K562 (cell line): ENCODE results near the gene UFSP2. TPM values are rescaled to one million over a fixed set of nuclear protein-coding genes. Genes with fewer than 3 reads are reported as not detected.
A peak's percentile ranks its signal among the peaks of the same experiment; 100 is the strongest.

ENCODE experiments used
- ATF7 ChIP-seq: fragments of 450-650 bp; IDR thresholded peaks from 2 replicates; pipeline ENCODE4 v1.7.1; 2014; ENCODE audit warnings: mild to moderate bottlenecking, moderate library complexity
- BACH1 ChIP-seq: fragments of 200-800 bp; sonication (Bioruptor generic); IDR thresholded peaks from 2 replicates; pipeline ENCODE4 v1.6.1; 2016; ENCODE audit warnings: missing genetic modification characterization, missing compliant biosample characterization
- BHLHE40 ChIP-seq: IDR thresholded peaks from 2 replicates; pipeline ENCODE4 v1.6.1; 2011; ENCODE audit warnings: low read length, improper control_type of control experiment
- DNMT1 ChIP-seq: fragments of 450-650 bp; IDR thresholded peaks from 2 replicates; pipeline ENCODE4 v1.6.1; 2016; ENCODE audit warnings: antibody characterized with exemption, mild to moderate bottlenecking
- LCOR ChIP-seq: sonication (generic); formaldehyde crosslinking; IDR thresholded peaks from 2 replicates; pipeline ENCODE4 v1.8.0; 2022; ENCODE audit warnings: mild to moderate bottlenecking, missing genetic modification reagents
- PHB2 ChIP-seq: fragments of 450-650 bp; IDR thresholded peaks from 2 replicates; pipeline ENCODE4 v1.6.1; 2017; ENCODE audit warnings: low read depth
- SMAD1 ChIP-seq: fragments of 150-350 bp; IDR thresholded peaks from 2 replicates; pipeline ENCODE4 v1.6.1; 2014; ENCODE audit warnings: low read length, low read depth; ENCODE audit not compliant: partially characterized antibody
- TRIM28 ChIP-seq: fragments of 450-650 bp; IDR thresholded peaks from 2 replicates; pipeline ENCODE4 v1.6.1; 2017
- XRCC3 ChIP-seq: fragments of 450-650 bp; IDR thresholded peaks from 2 replicates; pipeline ENCODE4 v1.6.1; 2017; ENCODE audit warnings: mild to moderate bottlenecking, moderate library complexity
- ZNF133 ChIP-seq: fragments of 250-450 bp; sonication (Bioruptor Pico); IDR thresholded peaks from 2 replicates; pipeline ENCODE4 v1.4.0; 2020; ENCODE audit warnings: mild to moderate bottlenecking
- ZNF586 ChIP-seq: fragments of 450-650 bp; formaldehyde crosslinking; conservative IDR thresholded peaks from 2 replicates; pipeline ENCODE4 v1.4.0; 2020; ENCODE audit warnings: mild to moderate bottlenecking, moderate library complexity
- ZNF589 ChIP-seq: fragments of 200-800 bp; sonication (Bioruptor generic); IDR thresholded peaks from 2 replicates; pipeline ENCODE4 v1.6.1; 2016; ENCODE audit warnings: low read depth, missing genetic modification characterization, missing compliant biosample characterization
- polyA plus RNA-seq, 8 experiments: library from polyadenylated mRNA; depleted of rRNA in 4 of 8; stranded (reverse) in 5 of 8; unstranded in 3 of 8; fragments of >200 nt; fragmentation: Nextera tagmentation in 2 of 8; fragmentation: Illumina TruSeq in 1 of 8; extraction: Ambion mirVana in 2 of 8; extraction: Trizol in 1 of 8; gene quantifications; 2 replicates each; pipeline versions ENCODE4 v1.2.1 to v1.2.3, GENCODE V29; 2011 to 2014; ENCODE audit warnings: inconsistent platforms in 1 of 8, missing spikeins in 1 of 8
- total RNA-seq, 7 experiments: library from RNA; depleted of rRNA in 6 of 7; stranded (reverse); fragments of >200 nt in 6 of 7; fragmentation: Illumina TruSeq in 2 of 7; extraction: Trizol in 2 of 7; gene quantifications; 2 replicates each; pipeline versions ENCODE4 v1.2.1 to v1.2.3, GENCODE V29; 2011 to 2021; ENCODE audit warnings: low replicate concordance in 1 of 7
- TF ChIP-seq, protein P1 (sequence below), 2 experiments: fragments of 450-650 bp; formaldehyde crosslinking in 1 of 2; IDR thresholded peaks; 2 replicates each; pipeline versions ENCODE4 v1.4.0 to v1.6.1; 2014 to 2020; ENCODE audit warnings: mild to moderate bottlenecking in 2 of 2, borderline replicate concordance in 1 of 2, low read depth in 1 of 2
- TF ChIP-seq, protein P2 (sequence below), 2 experiments: fragments of 150-350 bp in 1 of 2; IDR thresholded peaks; 2 replicates each; pipeline ENCODE4 v1.6.1; 2012 to 2016; ENCODE audit warnings: low read depth in 2 of 2, low read length in 2 of 2, mild to moderate bottlenecking in 1 of 2, moderate library complexity in 1 of 2
- TF ChIP-seq, protein P3 (sequence below): fragments of 450-650 bp; IDR thresholded peaks from 2 replicates; pipeline ENCODE4 v1.6.1; 2016; ENCODE audit warnings: borderline replicate concordance

UFSP2 gene
- total and polyA plus RNA-seq, 9 of the 15 experiments (the other 6 are each of a cell fraction or from before 2014, with no cell fraction given): 20.1 to 55.8 (median 26.6) TPM

DNA sequence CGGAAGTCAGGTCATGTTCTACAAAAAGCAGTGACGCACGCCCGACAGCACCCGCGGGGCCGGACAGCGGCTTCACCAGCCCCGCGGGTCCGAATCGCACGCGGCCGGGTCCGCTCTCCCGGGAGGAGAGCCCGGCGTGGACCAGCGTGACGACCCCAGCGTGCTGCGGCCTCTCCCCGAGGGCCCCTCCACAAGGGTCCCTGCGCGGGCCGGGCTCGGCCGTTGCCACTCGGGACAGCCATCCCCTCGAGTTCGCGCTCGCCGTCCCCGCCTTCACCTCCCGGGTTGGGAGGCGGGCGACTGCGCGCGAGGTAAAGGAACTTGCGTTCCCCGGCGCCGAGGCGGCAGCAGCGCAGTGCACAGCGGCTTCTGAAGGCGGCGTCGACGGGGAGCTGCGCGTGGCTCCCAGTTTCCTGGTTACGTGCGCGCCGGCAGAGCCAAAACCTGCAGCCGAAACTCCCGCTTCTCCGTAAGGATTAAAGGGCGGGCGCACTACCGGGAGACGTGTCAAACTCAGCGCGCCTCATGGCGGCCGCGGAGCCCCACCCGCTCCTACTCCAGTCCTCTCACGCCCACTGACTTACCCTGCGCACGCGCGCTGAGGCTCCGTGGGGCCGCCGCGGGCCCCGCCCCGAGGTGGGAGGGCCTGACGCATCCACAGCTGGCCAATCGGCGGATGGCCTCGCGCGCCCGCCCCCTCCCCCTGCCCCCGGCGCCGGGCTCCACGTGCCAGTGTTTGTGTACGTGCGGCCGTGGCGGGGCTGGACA is 29.6 kb downstream of the UFSP2 start (continued):
- TF ChIP-seq, protein P1, sequence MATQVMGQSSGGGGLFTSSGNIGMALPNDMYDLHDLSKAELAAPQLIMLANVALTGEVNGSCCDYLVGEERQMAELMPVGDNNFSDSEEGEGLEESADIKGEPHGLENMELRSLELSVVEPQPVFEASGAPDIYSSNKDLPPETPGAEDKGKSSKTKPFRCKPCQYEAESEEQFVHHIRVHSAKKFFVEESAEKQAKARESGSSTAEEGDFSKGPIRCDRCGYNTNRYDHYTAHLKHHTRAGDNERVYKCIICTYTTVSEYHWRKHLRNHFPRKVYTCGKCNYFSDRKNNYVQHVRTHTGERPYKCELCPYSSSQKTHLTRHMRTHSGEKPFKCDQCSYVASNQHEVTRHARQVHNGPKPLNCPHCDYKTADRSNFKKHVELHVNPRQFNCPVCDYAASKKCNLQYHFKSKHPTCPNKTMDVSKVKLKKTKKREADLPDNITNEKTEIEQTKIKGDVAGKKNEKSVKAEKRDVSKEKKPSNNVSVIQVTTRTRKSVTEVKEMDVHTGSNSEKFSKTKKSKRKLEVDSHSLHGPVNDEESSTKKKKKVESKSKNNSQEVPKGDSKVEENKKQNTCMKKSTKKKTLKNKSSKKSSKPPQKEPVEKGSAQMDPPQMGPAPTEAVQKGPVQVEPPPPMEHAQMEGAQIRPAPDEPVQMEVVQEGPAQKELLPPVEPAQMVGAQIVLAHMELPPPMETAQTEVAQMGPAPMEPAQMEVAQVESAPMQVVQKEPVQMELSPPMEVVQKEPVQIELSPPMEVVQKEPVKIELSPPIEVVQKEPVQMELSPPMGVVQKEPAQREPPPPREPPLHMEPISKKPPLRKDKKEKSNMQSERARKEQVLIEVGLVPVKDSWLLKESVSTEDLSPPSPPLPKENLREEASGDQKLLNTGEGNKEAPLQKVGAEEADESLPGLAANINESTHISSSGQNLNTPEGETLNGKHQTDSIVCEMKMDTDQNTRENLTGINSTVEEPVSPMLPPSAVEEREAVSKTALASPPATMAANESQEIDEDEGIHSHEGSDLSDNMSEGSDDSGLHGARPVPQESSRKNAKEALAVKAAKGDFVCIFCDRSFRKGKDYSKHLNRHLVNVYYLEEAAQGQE (IDR thresholded peaks at IDR 0.05; ENCODE audit: borderline replicate concordance): peak; percentile 98
- TF ChIP-seq, protein P1 (CRISPR knock-in tag; IDR thresholded peaks at IDR 0.05; ENCODE audit: low read depth): peak; percentile 95
- no peak for TF ChIP-seq ZNF586 (CRISPR knock-in tag)
- no peak for TF ChIP-seq PHB2
- peak; percentile 86 for TF ChIP-seq ZNF589 (CRISPR knock-in tag)
- no peak for TF ChIP-seq XRCC3
- no peak for TF ChIP-seq ZNF133 (CRISPR knock-in tag)
- TF ChIP-seq DNMT1: no peak
- peak; percentile 96 for TF ChIP-seq ATF7
- peak; percentile 93 for TF ChIP-seq BHLHE40
- TF ChIP-seq TRIM28: no peak; the same call in 1 of the 2 replicates
- TF ChIP-seq LCOR (CRISPR knock-in tag): peak; percentile 58
- TF ChIP-seq BACH1 (tag): no peak
- TF ChIP-seq SMAD1: no peak
- TF ChIP-seq, protein P2, sequence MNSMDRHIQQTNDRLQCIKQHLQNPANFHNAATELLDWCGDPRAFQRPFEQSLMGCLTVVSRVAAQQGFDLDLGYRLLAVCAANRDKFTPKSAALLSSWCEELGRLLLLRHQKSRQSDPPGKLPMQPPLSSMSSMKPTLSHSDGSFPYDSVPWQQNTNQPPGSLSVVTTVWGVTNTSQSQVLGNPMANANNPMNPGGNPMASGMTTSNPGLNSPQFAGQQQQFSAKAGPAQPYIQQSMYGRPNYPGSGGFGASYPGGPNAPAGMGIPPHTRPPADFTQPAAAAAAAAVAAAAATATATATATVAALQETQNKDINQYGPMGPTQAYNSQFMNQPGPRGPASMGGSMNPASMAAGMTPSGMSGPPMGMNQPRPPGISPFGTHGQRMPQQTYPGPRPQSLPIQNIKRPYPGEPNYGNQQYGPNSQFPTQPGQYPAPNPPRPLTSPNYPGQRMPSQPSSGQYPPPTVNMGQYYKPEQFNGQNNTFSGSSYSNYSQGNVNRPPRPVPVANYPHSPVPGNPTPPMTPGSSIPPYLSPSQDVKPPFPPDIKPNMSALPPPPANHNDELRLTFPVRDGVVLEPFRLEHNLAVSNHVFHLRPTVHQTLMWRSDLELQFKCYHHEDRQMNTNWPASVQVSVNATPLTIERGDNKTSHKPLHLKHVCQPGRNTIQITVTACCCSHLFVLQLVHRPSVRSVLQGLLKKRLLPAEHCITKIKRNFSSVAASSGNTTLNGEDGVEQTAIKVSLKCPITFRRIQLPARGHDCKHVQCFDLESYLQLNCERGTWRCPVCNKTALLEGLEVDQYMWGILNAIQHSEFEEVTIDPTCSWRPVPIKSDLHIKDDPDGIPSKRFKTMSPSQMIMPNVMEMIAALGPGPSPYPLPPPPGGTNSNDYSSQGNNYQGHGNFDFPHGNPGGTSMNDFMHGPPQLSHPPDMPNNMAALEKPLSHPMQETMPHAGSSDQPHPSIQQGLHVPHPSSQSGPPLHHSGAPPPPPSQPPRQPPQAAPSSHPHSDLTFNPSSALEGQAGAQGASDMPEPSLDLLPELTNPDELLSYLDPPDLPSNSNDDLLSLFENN (IDR thresholded peaks at IDR 0.05; ENCODE audit: low read depth in 2 of 2, low read length in 2 of 2): no peak
- TF ChIP-seq, protein P3, sequence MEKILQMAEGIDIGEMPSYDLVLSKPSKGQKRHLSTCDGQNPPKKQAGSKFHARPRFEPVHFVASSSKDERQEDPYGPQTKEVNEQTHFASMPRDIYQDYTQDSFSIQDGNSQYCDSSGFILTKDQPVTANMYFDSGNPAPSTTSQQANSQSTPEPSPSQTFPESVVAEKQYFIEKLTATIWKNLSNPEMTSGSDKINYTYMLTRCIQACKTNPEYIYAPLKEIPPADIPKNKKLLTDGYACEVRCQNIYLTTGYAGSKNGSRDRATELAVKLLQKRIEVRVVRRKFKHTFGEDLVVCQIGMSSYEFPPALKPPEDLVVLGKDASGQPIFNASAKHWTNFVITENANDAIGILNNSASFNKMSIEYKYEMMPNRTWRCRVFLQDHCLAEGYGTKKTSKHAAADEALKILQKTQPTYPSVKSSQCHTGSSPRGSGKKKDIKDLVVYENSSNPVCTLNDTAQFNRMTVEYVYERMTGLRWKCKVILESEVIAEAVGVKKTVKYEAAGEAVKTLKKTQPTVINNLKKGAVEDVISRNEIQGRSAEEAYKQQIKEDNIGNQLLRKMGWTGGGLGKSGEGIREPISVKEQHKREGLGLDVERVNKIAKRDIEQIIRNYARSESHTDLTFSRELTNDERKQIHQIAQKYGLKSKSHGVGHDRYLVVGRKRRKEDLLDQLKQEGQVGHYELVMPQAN: peak; percentile 93
